ENCODE results near the gene HTR4. TPM values are rescaled to one million over a fixed set of nuclear protein-coding genes. Genes with fewer than 3 reads are reported as not detected.

Gene HTR4
- total and polyA plus RNA-seq, 2 of the 4 experiments (the other 2 are of a cell fraction): not detected

- Histone ChIP-seq H3K4me3 (ENCODE audit: insufficient read depth, low read depth, low read length) (no peak overlapping the region), H3K4me2 (ENCODE audit: low read depth, low read length) (no peak overlapping the region), H4K8ac (ENCODE audit: low read depth in 2 of 2, low read length in 2 of 2) (no peak overlapping the region), H3K18ac (ENCODE audit: low read depth, low read length) (no peak overlapping the region), H4K20me1 (ENCODE audit: insufficient read depth, low read length) (no peaks in the 10 kb centered on the region), H2BK20ac (ENCODE audit: low read depth, low read length) (no peak overlapping the region), H2BK5ac (ENCODE audit: low read depth, low read length, poor library complexity, severe bottlenecking) (no peak overlapping the region), H3K23ac (ENCODE audit: low read depth, low read length) (no peak overlapping the region), H3K4ac (ENCODE audit: low read depth, low read length) (no peak overlapping the region), H2AK9ac (replicated peaks; ENCODE audit: low read depth, low read length, poor library complexity) (no peak overlapping the region), H2AFZ (replicated peaks; ENCODE audit: low read length, poor library complexity) (no peak overlapping the region), H3K14ac (replicated peaks; ENCODE audit: low read depth, low read length) (no peak overlapping the region), H3K36me3 (ENCODE audit: control insufficient read depth, insufficient read depth, low read length) (no peaks in the 10 kb centered on the region), H3K27me3 (ENCODE audit: control insufficient read depth, insufficient read depth, low read length) (no peaks in the 10 kb centered on the region), H2AK5ac (ENCODE audit: low read depth, low read length) (no peak overlapping the region), H3K9me3 (ENCODE audit: control insufficient read depth, insufficient read depth, low read length) (no peaks in the 10 kb centered on the region), H3K56ac (ENCODE audit: extremely low read depth, insufficient read depth, low read length) (no peak overlapping the region), H3K27ac (ENCODE audit: insufficient read depth, low read length) (no peak overlapping the region), H4K91ac (ENCODE audit: insufficient read depth, low read depth, low read length) (no peak overlapping the region), H3K4me1 (ENCODE audit: control insufficient read depth, insufficient read depth, low read length) (no peaks in the 10 kb centered on the region), H2BK120ac (ENCODE audit: low read depth, low read length) (no peak overlapping the region), H2BK15ac (ENCODE audit: low read depth, low read length) (no peak overlapping the region), H4K5ac (ENCODE audit: low read depth, low read length) (no peak overlapping the region), H3K9me1 (ENCODE audit: insufficient read depth, low read length) (no peaks in the 10 kb centered on the region), H3K79me1 (ENCODE audit: low read depth in 1 of 2, low read length in 2 of 2) (no peaks in the 10 kb centered on the region), H3K9ac (ENCODE audit: low read depth, low read length) (no peak overlapping the region)
- DNase-seq (no peak), ATAC-seq (ENCODE audit: low read depth) (no peak)
- POLR2A ChIA-PET (ENCODE audit: unreplicated experiment): no interaction called here
- TF ChIP-seq ELK1 (IDR thresholded peaks at IDR 0.05; ENCODE audit: borderline replicate concordance, low read depth, low read length): no peak
- TF ChIP-seq CHD1 (IDR thresholded peaks at IDR 0.05; ENCODE audit: low read depth, low read length): no peak
- no peak for TF ChIP-seq FOS (IDR thresholded peaks at IDR 0.05; ENCODE audit: low read depth, low read length)
- no peak for TF ChIP-seq MAZ (IDR thresholded peaks at IDR 0.05; ENCODE audit: borderline replicate concordance, low read depth, low read length)
- TF ChIP-seq RAD21 (IDR thresholded peaks at IDR 0.05; ENCODE audit: low read length): no peak
- TF ChIP-seq USF2 (IDR thresholded peaks at IDR 0.05; ENCODE audit: low read depth, low read length): no peak
- no peak for TF ChIP-seq NFE2L2 (IDR thresholded peaks at IDR 0.05; ENCODE audit: low read depth, low read length)
- no peak for TF ChIP-seq MXI1 (IDR thresholded peaks at IDR 0.05; ENCODE audit: borderline replicate concordance, low read depth, low read length)
- no peak for TF ChIP-seq BHLHE40 (IDR thresholded peaks at IDR 0.05; ENCODE audit: low read depth, low read length)
- TF ChIP-seq, protein P1, sequence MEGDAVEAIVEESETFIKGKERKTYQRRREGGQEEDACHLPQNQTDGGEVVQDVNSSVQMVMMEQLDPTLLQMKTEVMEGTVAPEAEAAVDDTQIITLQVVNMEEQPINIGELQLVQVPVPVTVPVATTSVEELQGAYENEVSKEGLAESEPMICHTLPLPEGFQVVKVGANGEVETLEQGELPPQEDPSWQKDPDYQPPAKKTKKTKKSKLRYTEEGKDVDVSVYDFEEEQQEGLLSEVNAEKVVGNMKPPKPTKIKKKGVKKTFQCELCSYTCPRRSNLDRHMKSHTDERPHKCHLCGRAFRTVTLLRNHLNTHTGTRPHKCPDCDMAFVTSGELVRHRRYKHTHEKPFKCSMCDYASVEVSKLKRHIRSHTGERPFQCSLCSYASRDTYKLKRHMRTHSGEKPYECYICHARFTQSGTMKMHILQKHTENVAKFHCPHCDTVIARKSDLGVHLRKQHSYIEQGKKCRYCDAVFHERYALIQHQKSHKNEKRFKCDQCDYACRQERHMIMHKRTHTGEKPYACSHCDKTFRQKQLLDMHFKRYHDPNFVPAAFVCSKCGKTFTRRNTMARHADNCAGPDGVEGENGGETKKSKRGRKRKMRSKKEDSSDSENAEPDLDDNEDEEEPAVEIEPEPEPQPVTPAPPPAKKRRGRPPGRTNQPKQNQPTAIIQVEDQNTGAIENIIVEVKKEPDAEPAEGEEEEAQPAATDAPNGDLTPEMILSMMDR (conservative IDR thresholded peaks at IDR 0.05; ENCODE audit: low read depth, low read length): no peak
- TF ChIP-seq MAFK (IDR thresholded peaks at IDR 0.05; ENCODE audit: low read depth, low read length): no peak
- no peak for TF ChIP-seq CEBPB (IDR thresholded peaks at IDR 0.05; ENCODE audit: low read depth, low read length)
- in situ Hi-C loops (cut with MboI; ENCODE audit: low sequenced_read_pairs): no loop called here
- intact Hi-C loops (cut with micrococcal nuclease): no loop called here
- CTCF ChIA-PET: no interaction called here
- BruUV-seq (replicated peaks): no TSS peak
- dilution Hi-C loops (cut with HindIII; ENCODE audit: low sequenced_read_pairs, unreplicated experiment): no loop called here
- 0% methylated on average over 1 of the region's 3 CpGs; no CpG with 5 or more reads in 1 of the 2 experiments for WGBS, 2 experiments (ENCODE audit: extremely low coverage in 2 of 2, insufficient read length in 1 of 2)
These were observed 34.2 kb downstream of the HTR4 start for GRCh38 chr5:148620091-148620490.

Measured in IMR-90 (cell line).